Measurements from ENCODE around the gene PGC.
"Not testable (repeated sequence)": the region's sequence is repeated elsewhere in the genome, so short reads cannot be mapped to it uniquely, and the experiment has no call there.

The PGC gene

DNA sequence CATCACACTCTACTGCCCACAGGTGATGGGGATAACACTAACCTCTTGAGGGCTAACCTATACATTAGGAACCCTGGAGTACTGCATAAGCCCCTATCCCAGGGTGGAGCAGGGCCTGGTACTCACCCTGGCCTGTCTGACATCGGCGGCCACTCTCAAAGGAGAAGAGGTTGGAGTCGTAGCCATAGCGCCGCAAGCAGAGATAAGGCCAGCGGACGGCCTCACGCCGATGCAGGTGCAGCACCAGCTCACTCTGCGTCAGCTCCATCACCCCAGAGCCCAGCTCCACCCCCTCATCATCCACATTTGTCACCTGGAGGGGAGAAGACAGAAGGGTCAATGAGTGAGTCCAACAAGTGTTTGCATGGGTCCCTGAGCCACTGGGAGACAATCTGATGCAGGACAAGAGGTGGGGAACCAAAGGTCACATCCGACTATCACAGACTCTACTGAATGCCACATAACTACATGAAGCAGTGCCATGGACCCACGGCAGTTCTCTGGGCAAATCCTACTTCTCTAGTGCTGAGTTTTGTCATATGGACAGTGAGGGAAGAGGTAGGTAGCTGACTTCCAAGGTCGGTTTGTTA is 28.2 kb upstream of the PGC start:
- DNase-seq (ENCODE audit: low spot score): no peak

DNA sequence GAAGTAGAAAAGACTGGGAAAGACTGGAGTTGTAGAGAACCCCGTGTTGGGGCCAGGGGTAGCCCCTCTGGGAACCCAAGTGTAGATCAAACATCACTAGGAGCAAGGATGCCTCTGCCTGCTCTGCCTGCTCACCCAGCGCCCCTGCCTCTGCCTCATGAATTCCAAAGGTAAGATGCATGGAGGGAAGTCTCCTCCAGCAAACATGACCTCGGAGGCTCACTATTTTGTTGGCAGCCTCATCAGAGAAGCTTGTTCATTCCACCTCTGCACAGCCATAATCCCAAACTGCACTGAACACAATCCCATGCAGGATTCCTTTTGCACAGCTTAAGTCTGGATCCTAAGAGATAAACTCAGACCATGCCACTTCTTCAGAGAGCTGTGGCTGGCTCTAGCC is 27.6 kb upstream of the PGC start:
- DNase-seq (ENCODE audit: low spot score): no peak

DNA sequence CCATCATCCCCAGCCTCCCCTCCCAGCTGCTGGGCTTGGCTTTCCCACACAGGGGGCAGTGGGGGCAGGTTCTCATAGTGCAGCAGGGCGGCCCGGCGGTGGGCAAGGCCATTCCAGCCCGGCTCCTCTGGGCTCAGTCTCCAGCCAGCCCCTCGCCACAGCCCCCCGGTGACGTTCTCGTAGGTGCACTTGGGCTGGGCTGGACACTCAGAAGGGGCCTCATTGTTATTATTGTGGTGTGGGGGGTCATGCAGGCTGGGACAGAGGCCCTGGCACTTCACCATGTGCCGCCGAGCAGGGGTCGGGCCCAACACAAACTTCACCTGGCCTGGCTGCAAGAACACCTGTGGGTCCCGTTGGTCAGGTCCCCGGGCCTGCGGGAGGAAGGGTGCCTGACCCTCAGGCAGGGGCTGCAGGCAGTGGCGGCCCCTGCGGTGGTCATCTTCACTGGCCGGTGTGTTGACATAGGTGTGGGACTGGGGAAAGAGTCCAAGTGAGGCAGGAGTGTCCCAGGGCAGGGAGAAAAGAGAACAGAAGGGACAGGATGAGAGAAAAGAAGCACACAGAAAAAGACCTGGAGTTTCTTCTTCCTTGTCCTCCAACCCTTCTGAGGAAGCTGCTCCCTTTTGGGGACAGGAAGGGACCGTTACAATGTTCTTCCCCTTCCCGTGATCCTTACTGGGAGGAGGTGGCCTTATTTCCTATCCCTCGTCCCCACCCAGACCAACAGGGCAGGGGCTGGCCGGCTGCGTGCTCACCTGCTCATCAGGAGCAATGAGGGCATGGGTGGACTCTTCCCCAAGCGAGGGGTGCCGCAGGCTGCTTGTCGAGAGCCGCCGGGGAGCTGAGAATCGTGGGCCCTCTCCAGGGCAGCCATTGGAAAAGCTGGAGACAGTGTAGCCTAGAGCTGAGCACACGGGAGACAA is 24.1 kb upstream of the PGC start:
- DNase-seq (ENCODE audit: low spot score): no peak

DNA sequence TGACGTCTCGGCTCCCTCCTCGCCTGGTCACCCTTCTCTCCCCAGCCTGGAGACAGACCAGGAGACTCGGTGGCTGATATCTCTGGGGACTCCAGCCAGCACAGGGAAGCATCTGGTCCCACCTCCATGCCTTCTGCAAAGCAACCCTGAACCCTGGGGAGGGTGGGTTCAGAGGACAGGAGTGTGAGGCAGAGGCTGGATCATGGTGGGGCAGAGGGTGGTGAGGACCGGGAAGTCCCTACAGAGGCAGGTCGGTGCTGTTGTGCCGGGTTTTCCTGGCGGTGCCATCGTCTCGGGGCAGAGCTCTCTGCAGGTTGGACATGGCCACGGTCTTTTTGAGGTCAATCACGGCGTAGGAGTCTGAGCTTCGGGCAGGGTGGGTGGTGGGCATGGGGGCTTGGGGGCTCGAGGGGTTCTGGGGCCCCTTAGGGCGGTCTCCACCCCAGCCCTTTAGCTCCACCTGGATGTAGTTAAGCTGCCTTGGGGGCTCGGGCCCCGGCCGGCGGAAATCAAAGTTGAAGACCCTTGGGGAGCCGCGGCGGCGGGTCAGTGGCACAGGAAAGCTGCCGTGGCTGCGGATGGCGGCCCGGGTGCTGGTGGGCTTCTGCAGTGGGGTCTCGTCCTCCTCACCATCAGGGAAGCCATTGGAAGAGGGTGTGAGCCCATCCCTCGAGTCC is 23.3 kb upstream of the PGC start:
- DNase-seq (ENCODE audit: low spot score): no peak

DNA sequence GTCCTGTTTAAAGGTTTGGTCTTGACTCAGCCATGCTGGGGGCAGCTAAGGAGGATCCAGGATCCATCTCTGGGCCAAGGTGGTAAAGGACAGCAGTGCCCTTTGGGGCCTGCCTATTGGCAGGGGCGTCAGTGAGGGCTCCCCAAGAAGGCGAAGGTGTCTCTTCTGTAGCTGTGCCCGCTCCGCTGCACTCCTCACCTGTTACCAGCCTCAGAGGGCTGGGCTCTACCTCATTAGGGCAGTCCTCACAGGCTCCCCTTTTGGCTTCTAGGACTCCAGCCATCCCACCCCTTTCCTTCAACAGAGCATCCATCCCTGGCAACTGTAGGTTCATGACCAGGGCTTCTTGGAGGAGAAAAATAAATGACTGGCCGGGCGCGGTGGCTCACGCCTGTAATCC is 22.2 kb upstream of the PGC start:
- DNase-seq (ENCODE audit: low spot score): no peak

DNA sequence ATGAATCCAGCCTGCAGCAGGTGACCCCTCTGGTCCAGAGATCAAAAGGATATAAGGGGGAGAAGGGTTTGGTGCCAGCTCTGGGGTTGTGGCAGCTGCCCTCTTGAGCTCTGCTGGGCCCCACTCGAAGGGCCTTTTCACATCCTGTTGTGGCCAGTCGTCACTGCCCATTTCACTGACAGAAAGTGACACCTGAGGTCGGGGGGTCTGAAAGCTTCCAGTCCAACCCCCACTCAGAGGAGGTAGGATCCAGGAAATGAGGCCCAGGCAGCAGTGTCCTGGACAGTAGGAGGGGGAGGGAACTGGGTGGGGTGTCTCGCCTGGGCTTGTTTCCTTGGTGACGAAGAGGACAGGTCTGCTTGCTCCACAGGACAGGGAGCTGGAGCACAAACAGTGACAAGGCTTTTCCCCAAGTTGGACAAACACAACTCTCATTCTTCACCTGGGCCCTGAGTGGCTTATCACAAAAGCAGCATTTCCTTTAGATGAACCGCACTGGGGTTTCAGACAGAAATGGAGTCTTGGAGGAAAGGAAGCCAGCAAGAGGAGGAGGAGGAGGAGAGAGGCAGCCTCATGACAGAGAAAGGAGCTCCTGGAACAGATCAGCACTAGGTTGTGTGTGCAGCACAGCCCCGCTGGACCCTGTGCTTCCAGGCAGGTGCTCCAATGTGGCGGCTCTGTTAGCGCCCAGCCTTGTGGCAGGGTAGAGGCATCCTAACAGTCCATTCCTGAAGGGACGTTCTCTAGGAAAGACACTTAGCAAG is 21.5 kb upstream of the PGC start:
- no peak for DNase-seq (ENCODE audit: low spot score)

DNA sequence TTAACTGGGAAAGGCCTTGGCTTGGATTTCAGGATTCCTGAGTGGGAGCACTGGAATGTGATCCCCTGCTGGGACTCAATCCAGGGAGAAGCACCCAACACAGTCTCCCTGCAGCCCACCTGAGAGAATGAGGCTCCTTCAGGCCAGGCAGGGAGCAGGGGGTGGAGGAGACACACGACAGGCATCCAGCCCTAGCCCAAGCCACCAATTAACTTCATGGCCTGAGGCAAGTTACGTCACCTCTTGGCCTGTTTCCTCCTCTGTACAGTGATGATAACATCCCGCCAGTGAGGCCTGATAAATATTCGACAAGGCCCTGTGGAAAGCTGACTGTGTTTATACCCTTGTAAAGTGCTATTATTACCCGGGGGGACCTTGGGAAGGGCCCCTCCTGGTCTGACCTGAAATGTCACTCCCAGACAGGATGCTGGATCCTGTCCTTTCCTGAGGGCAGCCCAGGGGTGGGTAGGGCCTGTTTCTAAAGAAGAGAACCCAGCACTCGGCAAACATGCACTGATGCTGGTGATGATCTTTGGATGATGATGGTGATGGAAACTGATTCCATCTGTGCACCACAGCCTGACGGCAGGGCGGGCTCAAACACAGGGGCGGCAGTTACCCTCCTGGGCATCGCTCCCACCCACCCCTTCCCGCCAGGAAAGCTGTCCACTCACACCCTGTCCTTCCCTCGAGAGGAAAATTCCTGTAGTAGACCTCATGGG is 20.1 kb upstream of the PGC start:
- DNase-seq (ENCODE audit: low spot score): no peak

DNA sequence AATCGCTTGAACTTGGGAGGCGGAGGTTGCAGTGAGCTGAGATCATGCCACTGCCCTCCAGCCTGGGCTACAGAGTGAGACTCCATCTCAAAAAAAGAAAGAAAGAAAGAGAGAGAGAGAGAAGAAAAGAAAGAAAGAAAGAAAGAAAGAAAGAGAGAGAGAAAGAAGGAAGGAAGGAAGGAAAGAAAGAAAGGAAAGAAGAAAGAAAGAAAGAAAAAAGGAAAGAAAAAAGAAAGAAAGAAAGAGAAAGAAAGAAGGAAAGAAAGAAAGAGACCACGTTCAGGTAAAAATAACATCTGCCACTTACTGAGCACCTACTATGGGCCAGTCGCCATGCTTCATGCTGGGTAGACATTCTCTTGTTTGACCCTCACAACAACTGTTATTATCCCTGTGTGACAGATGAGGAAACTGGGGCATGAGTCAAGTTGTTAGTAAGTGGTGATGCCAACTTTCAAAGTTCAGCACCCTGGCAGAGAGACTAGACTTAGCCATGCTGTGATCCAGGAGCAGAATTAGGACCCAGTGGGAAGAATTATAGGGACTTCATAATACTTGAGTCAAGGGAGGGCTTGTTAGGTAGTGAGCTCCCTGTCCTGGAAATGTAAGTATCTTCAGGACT is 19.0 kb upstream of the PGC start:
- not testable (repeated sequence) for DNase-seq (ENCODE audit: low spot score)

DNA sequence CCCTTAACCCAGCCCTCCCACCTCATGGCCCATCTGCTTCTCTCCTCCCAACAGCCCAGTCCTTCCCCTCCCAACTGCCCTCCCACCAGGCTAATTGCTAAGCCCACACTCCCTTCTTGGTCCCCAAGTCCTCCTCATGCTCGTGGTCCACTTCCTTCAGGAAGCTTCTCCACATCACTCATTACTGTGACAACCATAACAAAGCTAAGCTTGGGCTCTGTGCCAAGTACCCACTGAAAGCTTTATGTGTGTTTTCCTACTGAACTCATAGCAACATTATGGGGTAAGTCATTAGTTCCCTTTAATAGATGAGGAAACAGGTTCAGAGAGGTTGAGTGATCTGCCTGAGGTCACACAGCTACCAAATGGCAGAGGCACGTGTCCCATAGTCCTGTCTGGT is 16.3 kb upstream of the PGC start:
- no peak for DNase-seq (ENCODE audit: low spot score)

DNA sequence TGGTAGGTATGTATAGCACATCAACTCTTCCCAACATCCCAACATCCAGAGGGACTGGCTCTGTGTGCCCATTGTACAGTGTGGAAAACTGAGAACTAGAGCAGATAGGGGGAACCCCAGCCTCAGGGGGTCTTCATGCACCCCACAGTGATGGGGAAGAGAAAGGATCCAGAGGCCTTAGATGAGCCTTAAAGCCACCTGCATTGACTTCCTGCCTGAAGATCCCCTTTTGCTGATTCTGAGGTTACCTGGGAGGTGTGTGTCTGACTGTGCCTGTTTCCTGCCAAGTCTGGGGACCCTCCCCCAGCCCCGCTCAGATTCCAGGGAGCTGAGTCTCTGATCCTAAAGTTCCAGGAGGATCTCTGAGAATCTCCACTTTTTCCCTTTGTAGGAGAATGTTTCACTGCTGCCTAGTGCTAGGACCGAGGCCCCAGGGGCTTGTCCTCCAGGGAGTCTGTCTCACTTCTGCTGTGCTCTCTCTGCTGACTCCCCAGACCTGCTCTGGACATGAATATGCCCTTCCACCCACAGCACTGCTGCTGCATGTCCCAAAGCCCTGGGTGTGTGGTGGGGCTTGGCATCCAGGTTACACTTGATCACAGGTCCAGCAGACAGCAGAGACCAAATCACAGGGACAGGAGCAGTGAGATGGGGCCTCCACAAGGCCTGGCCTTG is 12.8 kb upstream of the PGC start:
- no peak for DNase-seq (ENCODE audit: low spot score)

DNA sequence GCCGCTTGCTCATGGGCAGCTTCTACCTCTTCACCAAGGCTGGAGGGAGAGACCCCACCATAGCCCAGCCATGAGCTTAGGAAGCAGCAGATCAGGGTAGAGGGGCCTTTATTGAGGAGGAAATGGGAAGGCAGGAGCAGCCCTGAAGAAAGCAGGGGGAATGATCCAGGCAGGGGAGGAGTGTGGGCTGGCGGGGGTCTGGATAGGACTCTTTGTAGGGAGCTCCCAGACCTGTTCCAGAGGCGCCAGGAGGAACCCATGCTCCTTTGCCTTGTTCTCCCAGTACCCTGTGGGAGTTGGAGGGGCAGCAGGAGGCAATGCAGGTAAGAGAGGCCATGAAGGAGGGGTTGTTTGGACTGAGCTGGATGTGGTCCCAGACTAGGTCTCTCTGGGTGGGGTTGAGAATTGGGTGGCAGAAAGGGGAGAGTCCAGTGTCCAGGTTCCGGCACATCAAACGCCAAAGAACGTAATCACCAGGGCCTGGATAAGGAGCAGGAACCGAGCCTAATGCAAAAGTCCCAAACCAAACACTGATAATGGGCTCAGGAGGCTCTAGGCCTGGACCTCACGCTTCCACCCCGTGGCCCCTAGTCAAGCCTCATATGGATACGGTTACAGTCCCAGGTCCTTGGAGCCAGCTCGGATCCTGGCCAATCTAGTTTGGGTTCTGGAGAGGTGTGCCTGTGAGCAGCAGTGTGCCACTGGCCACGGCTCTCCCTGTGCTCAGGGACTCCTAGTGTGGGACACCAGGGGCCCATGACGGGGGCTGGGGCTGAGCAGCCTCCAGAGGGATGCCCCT is 12.1 kb upstream of the PGC start:
- DNase-seq (ENCODE audit: low spot score): no peak

DNA sequence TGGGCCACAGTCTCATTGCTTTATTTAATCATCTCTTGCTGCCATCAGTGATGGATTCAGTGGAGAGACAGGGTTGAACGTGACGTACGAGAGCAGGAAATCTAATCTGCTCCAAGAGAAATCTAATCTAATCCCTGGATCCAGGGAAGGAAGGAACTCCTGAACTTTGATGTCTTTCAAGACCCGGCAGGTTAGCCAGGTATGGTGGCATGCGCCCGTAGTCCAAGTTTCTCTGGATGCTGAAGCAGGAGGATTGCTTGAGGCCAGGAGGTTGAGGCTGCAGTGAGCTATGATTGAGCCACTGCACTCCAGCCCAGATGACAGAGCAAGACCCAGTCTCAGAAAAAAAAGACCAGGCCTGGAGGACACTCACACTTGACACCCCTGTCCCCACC is 11.4 kb upstream of the PGC start:
- DNase-seq (ENCODE audit: low spot score): no peak

DNA sequence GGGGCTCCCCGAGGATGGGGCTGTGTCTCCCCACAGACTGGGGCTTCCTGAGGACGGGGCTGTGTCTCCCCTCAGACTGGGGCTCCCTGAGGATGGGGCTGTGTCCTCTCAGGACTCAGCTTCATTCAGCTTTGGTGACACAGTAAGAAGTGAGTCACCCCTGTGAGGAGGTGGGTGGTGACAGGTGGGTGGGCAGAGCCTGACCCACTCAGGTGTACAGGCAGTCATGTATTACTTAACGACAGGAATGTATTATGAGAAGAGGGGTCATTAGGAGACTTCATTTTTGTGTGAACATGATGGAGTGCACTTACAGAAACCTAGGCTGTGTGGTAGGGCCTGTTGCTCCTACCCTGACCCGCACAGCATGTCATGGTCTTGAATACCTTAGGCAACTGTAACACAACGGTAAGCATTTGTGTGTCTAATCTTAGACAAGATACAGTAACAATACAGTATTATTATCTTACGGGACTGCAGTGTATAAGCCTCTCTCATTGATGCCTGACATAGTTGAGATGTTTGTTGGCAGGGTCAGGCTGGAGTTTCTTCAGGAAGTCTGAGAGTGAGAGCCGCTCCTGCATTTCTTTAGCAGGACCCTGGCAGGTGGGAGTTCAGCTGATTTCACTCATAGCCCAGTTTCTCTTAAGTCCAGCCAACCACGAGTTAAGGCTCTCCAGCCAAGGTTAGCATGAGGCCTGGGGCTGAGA is 10.9 kb upstream of the PGC start:
- DNase-seq (ENCODE audit: low spot score): no peak

DNA sequence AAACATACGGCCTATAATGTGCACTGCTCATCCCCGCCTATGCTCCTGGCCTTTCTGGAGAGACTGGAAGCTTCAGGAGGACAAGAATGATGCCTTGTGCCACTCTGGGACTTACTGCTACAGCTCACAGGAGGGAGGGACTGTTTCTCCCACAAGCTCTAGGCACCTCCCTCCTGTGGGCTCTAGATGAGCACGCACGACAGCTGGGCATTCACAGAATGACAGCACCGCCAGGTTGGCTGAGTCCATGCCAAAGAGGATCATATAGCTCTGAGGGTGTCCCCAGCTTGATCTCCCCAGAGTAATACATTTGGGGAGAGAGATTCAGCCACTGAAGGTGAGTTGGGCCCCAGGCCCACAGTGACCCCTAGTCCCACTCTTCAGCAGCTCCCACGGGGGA is 10.1 kb upstream of the PGC start:
- no peak for DNase-seq (ENCODE audit: low spot score)

DNA sequence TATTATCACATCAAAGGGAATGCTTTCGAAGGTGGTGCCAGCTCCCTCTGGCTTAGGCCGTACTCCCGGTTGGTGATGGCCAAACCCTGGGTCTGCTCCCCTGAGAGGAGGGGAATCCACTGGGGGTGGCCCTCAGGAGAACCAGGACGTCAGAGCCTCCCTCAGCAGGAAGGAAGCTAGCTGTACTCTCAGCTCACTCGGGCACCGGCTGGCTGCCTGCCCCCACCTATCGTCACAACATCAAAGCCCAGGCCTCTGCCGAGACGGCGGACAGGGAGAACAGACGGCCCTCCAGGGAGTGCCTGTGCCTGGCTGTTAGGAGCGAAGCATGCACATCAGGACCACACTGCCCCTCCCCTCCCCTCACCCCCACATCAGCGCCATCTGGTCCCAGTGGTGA is 9.2 kb upstream of the PGC start:
- DNase-seq (ENCODE audit: low spot score): no peak

DNA sequence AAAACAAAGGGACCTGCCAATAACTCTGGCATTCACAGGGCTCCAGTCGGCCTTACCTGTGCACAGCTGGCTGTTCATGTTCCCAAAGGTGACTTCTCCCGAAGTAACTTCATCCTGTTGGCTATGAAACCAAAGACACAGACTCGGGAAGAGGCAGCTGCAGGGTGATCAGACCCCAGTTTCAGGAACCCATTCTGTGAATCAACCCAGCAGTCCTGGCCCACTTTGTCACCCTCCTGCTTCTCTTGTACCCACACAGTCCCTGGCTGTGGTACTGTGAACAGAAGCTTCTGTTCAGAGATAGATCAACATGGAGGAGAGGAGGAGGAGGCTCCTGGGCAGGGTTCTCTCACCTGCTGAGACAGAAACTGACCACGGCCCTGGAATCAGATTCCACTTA is 8.7 kb upstream of the PGC start:
- no peak for DNase-seq (ENCODE audit: low spot score)

DNA sequence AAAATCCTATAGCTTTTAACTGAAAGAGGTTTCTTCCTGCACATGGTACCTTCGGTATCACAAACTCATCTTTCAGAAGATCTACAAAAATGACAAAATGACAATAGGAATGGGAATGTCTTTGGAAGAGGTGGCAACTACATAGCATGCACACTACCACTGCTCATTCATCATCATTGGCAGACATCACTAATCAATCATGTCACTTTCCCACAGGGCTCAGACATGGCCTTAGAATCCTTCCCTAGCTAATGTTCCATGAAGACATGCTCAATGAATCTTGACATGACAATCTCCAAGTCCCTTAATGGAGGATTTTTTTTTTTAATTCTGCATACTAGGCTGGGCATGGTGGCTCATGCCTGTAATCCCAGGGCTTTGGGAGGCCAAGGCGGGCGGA is 3.2 kb upstream of the PGC start:
- no peak for DNase-seq (ENCODE audit: low spot score)

DNA sequence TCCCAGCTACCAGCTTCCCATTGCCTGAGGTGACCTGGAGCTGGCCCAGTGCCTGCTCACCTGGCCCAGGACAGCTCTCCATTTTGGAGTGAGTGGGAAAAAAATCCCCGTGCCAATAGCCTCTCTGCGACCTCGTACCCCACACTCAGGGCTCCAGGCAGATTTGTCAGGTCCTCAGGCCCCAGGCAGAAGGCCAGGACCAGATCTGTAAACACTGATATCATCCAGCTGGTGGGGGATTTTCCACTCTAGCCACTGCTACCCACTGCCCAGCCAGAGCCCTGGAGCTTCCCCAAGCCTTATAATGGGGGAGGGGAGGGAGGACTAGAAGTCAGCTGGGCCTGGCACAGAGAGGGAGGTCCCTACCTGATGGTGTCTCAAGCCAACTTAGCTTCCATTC is 1.3 kb upstream of the PGC start:
- no peak for DNase-seq (ENCODE audit: low spot score)

DNA sequence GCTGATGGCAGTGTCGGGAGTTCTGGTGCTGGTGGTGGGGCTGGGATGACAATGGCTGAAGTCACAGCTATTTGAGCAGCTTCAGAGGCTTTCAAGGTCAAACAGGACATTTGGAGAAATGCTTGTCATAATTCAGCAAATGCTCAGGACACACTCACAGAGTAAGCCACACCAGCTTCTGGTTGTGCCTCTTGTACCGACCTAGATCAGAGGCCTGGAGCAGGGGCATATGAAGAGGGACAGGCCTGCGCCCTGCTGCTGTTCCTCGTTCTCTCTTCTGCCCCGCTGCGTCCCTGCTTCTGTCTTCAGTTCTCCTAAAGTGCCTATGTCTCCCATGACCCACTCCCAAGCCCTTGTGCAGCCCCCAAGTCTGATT is 893 bp upstream of the PGC start:
- no peak for DNase-seq (ENCODE audit: low spot score)
